GM19397 (cell line): Measurements from ENCODE around the gene MTMR12.

Experiments used
- ATAC-seq: cut with Tn5 transposase; IDR thresholded peaks from one replicate; pipeline ENCODE4 v1.9.1; 2021; ENCODE audit warnings: mild to moderate bottlenecking, moderate library complexity; ENCODE audit not compliant: unreplicated experiment

MTMR12 gene, protein sequence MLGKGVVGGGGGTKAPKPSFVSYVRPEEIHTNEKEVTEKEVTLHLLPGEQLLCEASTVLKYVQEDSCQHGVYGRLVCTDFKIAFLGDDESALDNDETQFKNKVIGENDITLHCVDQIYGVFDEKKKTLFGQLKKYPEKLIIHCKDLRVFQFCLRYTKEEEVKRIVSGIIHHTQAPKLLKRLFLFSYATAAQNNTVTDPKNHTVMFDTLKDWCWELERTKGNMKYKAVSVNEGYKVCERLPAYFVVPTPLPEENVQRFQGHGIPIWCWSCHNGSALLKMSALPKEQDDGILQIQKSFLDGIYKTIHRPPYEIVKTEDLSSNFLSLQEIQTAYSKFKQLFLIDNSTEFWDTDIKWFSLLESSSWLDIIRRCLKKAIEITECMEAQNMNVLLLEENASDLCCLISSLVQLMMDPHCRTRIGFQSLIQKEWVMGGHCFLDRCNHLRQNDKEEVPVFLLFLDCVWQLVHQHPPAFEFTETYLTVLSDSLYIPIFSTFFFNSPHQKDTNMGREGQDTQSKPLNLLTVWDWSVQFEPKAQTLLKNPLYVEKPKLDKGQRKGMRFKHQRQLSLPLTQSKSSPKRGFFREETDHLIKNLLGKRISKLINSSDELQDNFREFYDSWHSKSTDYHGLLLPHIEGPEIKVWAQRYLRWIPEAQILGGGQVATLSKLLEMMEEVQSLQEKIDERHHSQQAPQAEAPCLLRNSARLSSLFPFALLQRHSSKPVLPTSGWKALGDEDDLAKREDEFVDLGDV

DNA sequence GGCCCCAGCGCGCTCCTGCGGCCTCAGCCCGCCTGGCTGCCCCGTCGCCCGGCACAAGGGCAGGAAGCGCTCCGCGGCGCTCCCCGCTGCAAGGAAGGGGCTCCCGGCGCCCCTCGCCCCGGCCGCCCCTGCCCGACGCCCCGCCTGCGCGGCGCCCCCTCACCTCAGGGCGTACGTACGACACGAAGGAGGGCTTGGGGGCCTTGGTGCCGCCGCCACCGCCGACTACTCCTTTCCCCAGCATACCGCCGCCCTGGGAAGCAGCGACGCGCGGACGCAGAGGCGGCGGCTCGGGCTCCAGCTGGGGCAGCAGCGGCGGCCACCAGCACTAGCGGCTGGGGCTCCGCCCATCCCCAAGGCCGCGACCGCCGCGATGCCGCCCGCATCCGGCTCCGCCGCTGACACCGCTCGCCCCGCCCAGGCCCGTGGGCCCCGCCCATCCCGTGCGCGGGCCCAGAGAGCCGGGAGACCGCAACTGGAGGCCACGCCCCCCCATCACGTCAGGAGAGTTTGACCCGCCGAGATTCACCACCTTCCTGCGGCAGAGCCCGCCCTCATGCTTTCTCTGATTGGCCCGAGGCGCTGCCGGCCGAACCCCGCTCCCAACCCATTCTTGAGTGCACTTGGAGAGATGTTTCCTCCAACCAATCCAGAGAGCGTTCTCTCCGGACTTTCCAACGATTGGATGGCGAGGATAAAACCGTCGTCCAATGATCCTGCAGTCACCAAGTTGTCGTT lies at the start of gene MTMR12:
TSS of gene MTMR12 (minus strand) at position 345 of the 738 bp plus-strand sequence. CDS start at position 244, 101 bp downstream.
- ATAC-seq, result peak; percentile 92

DNA sequence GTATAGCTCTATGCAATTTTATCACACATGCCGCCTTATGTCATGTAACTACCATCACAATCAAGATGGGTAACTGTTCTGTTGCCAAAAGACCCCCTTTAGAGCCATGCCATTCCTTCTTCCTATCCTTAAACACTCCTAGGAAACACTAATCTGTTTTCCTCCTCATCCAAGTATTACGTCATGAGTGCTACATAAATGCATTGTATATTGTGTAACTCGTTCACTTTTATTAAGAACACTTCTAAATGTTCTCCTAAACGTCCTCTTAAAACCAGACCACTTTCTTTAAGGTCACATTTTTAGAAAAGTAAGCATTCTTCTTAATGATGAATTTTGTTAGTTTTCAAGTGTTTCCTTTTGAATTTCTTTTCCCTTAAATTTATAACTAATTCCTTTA lies 49.8 kb upstream of the MTMR12 start:
- ATAC-seq, result no peak

DNA sequence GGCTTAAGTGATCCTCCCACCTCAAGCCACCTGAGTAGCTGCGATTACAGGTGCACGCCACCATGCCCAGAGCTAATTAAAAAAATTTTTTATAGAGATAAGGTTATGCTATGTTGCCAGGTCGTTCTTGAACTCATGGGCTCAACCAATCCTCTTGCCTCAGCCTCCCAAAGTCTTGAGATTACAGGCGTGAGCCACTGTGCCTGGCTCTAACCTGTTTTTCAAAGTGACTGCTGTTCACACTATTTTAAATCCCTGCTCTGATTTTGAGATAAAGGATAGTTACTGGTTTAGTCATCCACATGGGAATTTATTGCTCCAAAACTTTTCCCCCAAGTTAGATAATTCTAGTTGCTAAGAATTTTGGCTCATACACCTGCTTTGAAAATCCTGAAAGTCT lies 48.2 kb upstream of the MTMR12 start:
- no peak for ATAC-seq

DNA sequence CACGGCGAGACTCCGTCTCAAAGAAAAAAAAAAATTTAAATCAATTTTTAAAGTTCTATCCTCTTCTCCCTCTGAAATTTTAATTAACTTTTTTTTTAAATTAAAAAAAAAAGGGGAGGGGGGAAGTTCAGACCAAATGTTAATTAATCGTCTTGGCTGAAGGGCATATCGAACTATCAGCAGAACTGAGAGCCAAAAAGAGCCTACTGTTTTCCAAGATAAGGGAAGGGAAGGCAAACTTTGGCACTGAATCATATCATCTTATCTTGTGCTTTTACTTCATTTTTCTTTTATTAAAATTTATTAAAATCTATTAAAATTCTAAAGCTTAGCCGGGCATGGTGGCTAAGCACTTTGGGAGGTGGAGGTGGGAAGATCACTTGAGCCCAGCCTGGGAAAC lies 45.9 kb upstream of the MTMR12 start:
- ATAC-seq, result no peak

DNA sequence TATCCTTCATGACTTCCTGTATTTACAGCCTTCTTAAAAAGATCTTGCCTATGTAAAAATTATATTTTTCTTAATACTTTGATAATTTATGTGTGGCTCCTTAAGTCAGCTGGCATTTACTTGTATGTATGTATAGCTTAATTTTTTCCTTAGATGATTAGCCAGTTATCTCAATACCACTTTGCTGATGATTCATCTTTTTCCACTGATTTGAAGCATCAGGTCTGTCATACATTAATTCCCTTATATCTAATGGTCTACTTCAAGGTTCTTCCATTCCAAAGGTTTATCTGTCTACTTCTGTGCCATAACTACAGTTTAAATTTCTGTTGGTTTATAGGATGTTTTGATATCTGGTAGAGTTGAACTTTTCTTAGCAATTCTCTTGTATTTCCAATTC lies 44.9 kb upstream of the MTMR12 start:
- no peak for ATAC-seq

DNA sequence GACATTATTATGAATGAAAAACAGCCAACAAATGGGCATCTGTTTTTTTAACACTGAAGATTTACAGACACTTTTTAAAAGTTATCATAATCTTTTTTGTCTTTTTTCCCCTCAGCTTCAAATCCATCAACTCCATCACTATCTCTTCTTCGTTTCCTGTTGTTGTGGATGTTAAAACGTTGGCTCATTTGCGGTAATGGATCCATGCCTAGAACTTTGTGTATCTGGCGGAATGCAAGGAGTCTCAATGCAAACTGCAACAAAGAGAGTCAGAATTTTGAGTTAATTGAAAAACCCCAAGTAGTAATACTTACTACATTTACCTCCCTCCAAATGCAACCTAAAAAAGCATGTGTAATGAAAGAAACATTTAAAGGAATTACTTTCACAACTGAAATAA lies 42.9 kb upstream of the MTMR12 start:
- ATAC-seq, result no peak

DNA sequence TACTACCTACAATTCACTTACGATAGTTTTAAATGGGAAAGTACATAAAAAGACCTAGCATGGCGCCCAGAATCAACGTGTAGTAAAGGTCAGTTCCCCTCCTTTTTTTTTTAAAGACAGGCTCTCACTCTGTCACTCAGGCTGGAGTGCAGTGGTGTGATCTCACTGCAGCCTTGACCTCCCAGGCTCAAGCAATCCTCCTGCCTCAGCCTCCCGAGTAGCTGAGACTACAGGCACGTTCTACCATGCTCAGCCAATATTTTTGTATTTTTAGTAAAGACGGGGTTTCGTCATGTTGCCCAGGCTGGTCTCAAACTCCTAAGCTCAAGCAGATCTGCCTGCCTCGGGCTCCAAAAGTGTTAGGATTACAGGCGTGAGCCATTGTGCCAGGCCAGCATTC lies 40.7 kb upstream of the MTMR12 start:
- ATAC-seq, result no peak

DNA sequence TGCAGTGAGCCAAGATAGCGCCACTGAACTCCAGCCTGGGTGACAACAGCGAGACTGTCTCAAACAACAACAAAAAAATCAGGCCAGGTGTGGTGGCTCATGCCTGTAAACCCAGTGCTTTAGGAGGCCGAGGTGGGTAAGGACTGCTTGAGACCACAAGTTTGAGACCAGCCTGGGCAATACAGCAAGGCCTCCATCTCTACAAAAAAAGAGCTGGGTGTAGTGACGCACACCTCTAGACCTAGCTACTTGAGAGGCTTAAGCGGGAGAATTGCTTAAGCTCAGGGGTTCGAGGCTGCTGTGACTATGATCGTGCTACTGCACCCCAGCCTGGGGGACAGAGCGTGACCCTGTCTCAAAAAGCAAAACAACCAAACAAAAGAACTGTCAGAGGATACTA lies 39.9 kb upstream of the MTMR12 start:
- ATAC-seq, result no peak

DNA sequence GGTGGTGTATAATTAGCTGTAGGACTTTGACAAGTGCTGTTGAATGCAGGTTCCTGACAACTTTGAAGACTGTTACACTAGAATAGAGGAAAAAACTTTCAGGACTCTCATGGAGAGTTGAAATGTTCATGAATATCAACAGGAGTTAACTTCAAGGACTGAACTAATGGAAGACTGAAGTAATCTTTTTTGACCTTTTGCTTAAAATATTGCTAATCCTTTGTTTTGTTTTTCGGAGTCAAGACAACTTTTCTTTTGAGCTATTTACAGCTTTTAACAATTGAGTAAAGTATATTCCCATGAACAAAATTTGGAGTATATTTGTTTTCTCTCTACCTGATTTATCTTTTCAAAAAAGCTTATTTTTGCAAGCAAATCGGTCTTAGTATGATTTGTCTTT lies 34.1 kb upstream of the MTMR12 start:
- no peak for ATAC-seq

DNA sequence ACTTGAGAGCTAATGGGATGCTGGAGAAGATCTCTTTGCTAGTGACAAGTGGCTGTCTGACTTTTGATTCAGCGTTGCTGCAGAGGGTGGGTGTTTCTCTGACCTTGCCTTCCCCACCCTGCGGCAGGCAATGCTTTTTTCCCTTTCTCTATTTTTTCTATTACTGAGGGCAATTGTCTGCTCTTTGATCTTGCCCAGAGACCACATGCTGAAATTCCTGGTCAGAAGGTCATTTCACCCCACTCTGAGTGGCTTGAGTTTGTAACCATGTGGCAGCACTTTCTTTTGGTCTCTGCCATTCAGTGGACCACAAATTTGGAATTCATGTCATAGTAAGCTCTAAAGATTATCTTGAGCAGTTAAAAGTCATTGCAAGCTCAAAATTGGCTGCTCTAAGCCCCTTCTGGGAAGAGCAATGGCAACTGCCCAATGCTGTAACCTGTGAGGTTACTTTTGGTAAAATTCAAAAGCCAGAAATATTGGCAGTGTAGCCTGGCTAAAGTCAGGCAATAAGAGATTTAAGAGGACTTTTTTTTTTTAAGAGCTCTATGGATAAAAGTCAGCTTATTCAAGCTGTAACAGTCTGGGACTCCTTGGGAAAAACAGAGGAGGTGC lies 30.4 kb upstream of the MTMR12 start:
- no peak for ATAC-seq

DNA sequence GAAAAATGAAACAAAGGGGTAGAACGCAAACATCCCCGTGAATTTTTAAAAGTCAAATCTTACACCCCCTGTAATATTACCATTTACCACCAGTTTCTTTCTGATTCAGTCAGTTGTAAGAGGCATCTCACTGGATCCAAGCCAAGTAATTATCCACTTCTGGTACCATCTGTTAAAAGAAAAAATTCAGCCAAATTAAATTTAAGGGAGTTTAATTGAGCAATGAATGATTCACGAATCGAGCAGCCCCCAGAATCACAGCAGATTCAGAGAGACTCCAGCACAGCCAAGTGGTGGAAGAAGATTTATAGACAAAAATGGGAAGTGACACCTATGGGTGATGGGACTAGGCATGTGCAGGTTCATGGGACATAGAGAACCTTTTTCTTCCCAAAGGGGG lies 29.9 kb upstream of the MTMR12 start:
- ATAC-seq, result no peak

DNA sequence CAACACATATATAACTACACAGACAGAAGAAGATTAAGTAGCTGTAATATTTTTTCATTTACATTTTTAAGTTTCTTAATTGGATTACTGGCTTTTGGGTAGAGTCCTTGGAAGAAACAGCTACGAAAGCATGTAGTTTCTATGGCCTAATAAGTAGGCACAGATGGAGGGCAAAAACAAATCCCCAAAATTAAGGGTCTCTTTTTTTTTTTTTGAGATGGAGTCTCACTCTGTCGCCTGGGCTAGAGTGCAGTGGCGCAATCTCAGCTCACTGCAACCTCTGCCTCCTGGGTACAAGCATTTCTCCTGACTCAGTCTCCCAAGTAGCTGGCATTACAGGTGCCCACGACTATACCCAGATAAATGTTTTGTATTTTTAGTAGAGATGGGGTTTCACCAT lies 27.1 kb upstream of the MTMR12 start:
- no peak for ATAC-seq

DNA sequence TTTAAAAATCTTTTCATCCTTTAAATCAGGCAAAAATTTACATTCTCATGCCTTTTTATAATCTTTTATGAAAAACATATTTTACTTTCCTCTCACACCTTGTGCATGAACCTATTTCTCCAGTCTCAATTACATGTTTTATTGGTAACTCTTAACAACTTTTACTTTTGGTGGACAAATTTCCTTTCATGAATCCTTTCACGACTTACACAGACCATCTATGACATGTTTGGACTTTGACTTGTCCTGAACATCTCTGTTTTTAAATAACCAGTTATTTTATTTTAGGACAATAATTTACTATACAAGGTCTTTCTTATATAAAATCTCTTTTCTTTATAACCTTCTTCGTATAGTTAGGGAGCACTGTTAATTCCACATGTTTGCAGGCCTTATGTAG lies 26.5 kb upstream of the MTMR12 start:
- ATAC-seq, result no peak

DNA sequence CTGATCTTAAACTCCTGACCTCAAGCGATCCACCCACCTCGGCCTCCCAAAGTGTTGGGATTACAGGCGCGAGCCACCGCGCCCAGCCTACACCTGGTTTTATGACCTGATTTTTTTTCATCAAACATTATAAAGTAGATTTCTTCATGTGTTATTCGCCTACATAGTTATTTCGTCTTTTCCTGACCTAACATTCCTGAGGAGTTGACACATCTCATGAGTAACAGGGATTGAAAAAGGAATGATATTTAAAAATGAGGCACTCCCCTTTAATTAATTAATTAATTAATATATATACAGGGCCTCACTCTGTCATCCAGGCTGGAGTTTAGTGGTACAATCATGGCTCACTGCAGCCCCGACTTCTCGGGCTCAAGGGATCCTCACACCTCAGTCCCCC lies 20.2 kb upstream of the MTMR12 start:
- ATAC-seq, result no peak

DNA sequence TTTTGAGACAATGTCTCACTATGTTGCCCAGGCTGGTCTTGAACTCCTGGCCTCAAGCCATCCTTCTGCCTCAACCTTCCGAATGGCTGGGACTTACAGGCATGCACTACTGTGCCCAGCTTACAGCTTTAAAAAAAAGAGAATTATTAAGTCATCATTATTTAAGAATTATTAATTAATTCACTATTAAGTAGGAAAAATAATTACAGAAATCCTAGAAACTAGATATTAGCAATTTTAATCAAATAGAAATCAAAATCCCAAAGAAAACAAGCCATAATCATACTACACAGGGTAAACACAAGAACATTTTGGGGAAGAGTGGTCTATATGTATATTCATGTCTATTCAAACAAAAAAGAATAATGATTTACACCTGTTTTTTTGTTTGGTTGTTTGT lies 19.6 kb upstream of the MTMR12 start:
- ATAC-seq, result no peak

DNA sequence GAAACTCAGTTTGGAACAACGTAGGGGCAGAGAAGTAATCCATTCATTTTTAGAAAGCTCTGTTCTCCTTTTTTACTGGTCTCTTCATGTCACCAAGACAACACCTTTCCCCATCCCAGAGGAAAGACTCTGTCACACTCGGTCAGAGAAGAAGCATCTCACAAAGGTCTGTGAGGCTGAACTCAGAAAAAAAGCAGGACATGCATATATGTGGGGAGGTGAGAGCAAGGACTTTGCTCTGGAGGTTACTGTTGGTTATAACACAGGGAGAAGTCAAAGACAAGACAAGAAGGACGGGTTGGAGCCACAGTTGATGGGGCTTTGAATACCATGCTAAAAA lies 19.2 kb upstream of the MTMR12 start:
- no peak for ATAC-seq

DNA sequence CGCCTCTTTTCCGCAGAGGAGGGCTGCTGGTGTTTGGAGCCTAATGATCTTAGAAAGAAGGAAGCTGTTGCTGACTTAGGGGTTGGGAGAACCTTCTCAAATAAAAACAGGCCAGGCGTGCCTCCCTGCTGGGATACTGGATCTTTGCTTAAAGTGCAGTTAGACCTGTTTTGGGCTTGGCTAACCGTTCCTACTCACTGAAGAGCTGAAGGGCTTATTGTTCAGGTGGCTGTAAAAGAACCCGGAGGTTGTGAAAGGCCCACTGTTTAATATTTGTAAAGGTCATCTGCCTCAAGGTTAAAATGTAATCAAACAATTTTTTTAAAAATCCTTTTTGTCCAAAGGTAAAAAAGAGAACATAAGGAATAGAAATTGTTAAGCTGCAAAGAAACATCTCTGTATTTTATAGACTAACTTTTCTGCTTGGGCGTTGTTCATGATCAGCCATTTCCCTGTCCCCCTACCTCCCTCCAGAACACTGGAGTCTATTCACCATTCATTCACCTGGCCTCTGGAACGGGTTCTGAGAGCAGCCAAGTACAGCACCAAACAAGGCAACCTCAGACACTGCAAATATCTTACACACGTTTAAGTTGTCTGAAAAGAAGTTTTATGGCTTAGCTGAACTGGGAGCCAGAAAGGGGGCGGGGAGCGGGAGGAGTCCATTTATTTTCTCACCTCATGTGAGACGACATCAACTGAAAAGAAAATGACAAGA lies 18.6 kb upstream of the MTMR12 start:
- ATAC-seq, result no peak

DNA sequence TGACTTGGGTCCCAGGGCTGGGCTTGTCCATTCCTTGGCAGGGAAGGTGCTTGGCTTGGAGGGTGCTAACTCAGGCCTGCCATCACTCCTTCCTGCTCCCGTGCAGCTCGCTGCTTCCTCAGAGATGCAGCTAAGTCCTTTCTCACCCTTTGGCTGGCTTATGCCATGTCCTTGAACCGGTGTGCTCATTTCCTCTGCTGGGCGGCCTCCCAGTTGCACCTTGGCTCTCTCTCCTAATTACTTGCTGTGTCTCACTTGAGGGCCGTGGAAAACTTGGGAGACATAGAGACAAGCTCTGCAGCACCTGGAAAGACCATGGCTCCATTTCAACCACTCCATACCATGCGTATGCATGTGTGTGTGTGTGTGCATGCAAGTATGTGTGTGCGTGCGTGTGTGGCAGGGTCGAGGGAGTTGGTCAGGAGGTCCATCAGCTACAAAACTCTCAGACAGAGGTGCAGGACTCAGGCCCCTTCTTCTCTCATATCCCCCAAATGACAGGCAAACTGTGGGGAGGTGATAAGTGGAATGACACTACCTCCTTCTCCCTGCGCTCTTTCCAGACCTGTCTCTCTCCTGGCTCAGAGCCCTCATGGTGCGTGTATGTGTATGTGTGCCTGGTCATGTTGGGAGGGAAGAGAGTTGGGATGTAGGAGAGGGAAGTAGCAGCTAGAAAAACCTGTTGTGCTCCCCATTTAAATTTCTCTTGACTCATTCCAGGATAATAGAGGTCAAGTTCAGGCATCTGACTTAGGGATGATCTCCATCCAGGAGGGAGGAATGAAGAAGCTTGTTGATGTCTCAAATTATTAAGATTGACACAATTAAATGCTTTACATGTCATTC lies 17.6 kb upstream of the MTMR12 start:
- no peak for ATAC-seq

DNA sequence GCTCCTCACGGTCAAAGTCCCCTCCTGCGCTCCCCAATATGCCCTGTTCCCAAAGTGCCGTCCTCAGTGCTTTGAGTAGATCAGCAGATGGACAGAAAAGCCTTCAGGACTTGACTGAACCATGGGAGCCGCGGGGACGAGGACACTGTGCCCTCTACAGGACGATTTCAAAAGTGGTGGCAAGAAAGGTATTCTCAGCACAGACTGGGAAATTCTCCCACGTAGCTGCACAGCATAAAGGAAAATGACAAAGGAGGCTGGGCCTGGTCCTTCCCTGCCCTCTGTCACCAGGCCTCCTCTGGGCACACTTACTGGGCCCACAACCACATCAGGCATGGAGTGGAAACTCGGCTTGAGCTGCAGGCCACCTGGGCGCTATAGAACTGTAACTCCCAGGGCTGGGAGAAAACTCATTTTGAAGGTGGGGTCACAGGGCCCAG lies 16.7 kb upstream of the MTMR12 start:
- no peak for ATAC-seq
